A673 (cell line): ENCODE data around the gene GAB1. TPM values are rescaled to one million over a fixed set of nuclear protein-coding genes. Genes with fewer than 3 reads are reported as not detected.

Experiments used
- BruUV-seq: library from RNA; stranded (reverse); fragments of 400-500 nt; replicated peaks from 2 replicates; lab custom pipeline; 2021; lab: Mats Ljungman, UMichigan
- CTCF ChIA-PET: fragments of 300-600 bp; sonication (Branson Sonifier 250); formaldehyde crosslinking; loops from one replicate; lab custom pipeline; 2022; ENCODE audit warnings: antibody characterized with exemption; lab: Charles Lee
- POLR2A ChIA-PET: fragments of 300-600 bp; sonication (Branson Sonifier 250); formaldehyde crosslinking; loops from one replicate; lab custom pipeline; 2022; ENCODE audit warnings: antibody characterized with exemption; ENCODE audit not compliant: low non-redundant PET; lab: Charles Lee
- DNase-seq: peaks from one replicate; pipeline ENCODE4 v3.0.0-alpha.2; 2015; ENCODE audit warnings: low spot score
- H3K27ac ChIP-seq: fragments of 200-600 bp; sonication (generic); 2 replicates; pipeline ENCODE4 v1.5.1; 2016; ENCODE audit warnings: mixed run types, low read depth, mild to moderate bottlenecking, mixed read lengths, antibody characterized with exemption, low read length; ENCODE audit not compliant: poor library complexity, severe bottlenecking
- H3K27me3 ChIP-seq: fragments of 200-600 bp; sonication (generic); replicated peaks from 2 replicates; pipeline ENCODE4 v1.6.1; 2017; ENCODE audit warnings: mixed run types, low read depth, mild to moderate bottlenecking, mixed read lengths, antibody characterized with exemption, low read length; ENCODE audit not compliant: insufficient read depth, poor library complexity
- H3K36me3 ChIP-seq: fragments of 200-600 bp; sonication (generic); 2 replicates; pipeline ENCODE4 v1.6.1; 2016; ENCODE audit warnings: mixed run types, mild to moderate bottlenecking, mixed read lengths, antibody characterized with exemption, low read length; ENCODE audit not compliant: insufficient read depth, poor library complexity, severe bottlenecking
- H3K4me1 ChIP-seq: fragments of 200-600 bp; sonication (generic); 2 replicates; pipeline ENCODE4 v1.6.1; 2017; ENCODE audit warnings: mixed run types, mild to moderate bottlenecking, mixed read lengths, antibody characterized with exemption, low read length; ENCODE audit not compliant: insufficient read depth, poor library complexity, severe bottlenecking
- H3K4me3 ChIP-seq: fragments of 200-600 bp; sonication (generic); 2 replicates; pipeline ENCODE4 v1.5.1; 2016; ENCODE audit warnings: low read depth, mixed run types, mild to moderate bottlenecking, mixed read lengths, low read length; ENCODE audit not compliant: poor library complexity, severe bottlenecking
- H3K9me3 ChIP-seq: fragments of 200-600 bp; sonication (generic); 2 replicates; pipeline ENCODE4 v1.6.1; 2016; ENCODE audit warnings: mixed run types, low read depth, mild to moderate bottlenecking, mixed read lengths, antibody characterized with exemption, low read length; ENCODE audit not compliant: poor library complexity, severe bottlenecking
- EZH2 ChIP-seq: fragments of 200-600 bp; sonication (generic); IDR thresholded peaks from 2 replicates; pipeline ENCODE4 v1.6.1; 2017; ENCODE audit warnings: borderline replicate concordance, low read depth, mild to moderate bottlenecking, mixed read lengths, antibody characterized with exemption, low read length; ENCODE audit not compliant: poor library complexity, severe bottlenecking
- intact Hi-C: fragments of 100-400 bp; cut with micrococcal nuclease; formaldehyde crosslinking; loops from one replicate; pipeline ENCODE4 v1.10.0; 2022; ENCODE audit not compliant: unreplicated experiment
- total RNA-seq: library from RNA; stranded (reverse); gene quantifications from 2 replicates; pipeline ENCODE4 v1.2.3, GENCODE V29; 2021
- TF ChIP-seq, protein P1 (sequence below): fragments of 300-800, 200-600 bp; sonication (generic); conservative IDR thresholded peaks from 2 replicates; pipeline ENCODE4 v1.5.1; 2017; ENCODE audit warnings: low read depth, mild to moderate bottlenecking, antibody characterized with exemption, low read length, moderate library complexity, mixed read lengths

GAB1 gene
- total RNA-seq, 1 experiment from 2014 or later = 27.6 TPM

DNA sequence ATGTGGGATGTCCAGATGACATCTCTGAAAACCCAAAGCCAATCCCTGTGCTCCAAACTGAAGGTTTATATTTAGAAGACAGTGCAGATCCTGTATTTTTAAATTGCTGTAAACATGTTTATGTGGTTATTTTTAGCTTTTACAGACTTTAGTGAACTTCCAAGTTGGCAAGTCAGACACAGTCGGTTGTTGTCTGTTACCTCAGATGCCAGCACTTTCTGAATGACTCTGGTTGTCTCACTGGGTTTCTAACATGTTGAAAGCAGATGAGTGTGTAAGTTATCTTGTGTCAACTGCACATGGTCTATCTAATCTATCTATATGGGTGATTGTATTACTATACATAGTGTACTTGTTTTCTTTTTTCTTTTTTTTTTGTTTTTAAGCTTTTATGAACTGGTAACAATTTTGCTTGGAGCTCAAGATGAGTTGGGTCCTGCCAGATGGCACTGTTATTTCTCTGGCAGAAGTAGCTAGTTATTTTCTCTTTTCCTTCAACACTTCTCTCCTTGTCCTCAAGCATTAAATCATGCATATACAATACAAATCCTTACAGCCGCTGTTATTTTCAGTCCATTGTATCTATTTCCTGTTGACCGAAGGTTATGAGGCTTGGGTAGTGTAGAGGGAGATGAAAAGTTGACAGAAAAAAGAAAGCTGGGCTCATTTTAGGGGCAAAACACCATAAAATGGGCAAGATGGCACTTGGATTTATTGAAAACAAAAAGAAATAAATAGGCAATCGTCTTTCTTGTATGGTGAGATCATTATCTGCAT, 66.3 kb downstream of the GAB1 start:
- CTCF ChIA-PET = interaction anchor here (0.5 kb wide), 1 partner anchor 110 kb away, joined by 12 read pairs; no protein-coding TSS in a partner anchor

DNA sequence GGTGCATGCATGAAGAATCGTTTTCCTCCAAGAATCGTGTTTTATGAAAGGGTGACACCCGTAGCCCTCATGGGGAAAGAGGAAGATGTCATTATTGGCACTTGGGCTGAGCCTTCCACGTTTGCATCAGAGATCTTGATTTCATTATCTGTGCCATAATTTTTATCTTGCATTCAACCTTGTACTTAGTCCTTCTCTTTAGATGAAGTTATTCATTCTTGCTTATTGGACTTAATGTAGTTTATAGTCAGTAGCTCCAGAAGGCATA, 66.8 kb downstream of the GAB1 start:
- ChIA-PET POLR2A (interaction anchor here (0.6 to 0.7 kb wide), 2 partner anchors 29 to 418 kb away, joined by 4 to 7 read pairs; no protein-coding TSS in a partner anchor), CTCF (no interaction called here)
- Histone ChIP-seq H3K27me3 (no peaks in the 10 kb centered on the region), H3K4me3 (peak overlapping the region; percentile 28), H3K36me3 (no peaks in the 10 kb centered on the region), H3K27ac (peak overlapping the region; percentile 71), H3K9me3 (no peaks in the 10 kb centered on the region), H3K4me1 (peaks cover 66% of the 10 kb centered on the region)
- no TSS peak for BruUV-seq
- DNase-seq = no peak
- intact Hi-C loops = loop anchor here (2.0 kb wide), 1 partner anchor 67 kb away; the partner anchor contains the start of gene GAB1
- TF ChIP-seq, protein P1, sequence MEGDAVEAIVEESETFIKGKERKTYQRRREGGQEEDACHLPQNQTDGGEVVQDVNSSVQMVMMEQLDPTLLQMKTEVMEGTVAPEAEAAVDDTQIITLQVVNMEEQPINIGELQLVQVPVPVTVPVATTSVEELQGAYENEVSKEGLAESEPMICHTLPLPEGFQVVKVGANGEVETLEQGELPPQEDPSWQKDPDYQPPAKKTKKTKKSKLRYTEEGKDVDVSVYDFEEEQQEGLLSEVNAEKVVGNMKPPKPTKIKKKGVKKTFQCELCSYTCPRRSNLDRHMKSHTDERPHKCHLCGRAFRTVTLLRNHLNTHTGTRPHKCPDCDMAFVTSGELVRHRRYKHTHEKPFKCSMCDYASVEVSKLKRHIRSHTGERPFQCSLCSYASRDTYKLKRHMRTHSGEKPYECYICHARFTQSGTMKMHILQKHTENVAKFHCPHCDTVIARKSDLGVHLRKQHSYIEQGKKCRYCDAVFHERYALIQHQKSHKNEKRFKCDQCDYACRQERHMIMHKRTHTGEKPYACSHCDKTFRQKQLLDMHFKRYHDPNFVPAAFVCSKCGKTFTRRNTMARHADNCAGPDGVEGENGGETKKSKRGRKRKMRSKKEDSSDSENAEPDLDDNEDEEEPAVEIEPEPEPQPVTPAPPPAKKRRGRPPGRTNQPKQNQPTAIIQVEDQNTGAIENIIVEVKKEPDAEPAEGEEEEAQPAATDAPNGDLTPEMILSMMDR = no peak
- no peak for TF ChIP-seq EZH2

More for the DNA sequence above, 66.3 kb downstream of the GAB1 start:
- Histone ChIP-seq H3K9me3 (no peaks in the 10 kb centered on the region), H3K27ac (peak overlapping the region; percentile 71), H3K4me3 (peak overlapping the region; percentile 28), H3K27me3 (no peaks in the 10 kb centered on the region), H3K36me3 (no peaks in the 10 kb centered on the region), H3K4me1 (peaks cover 66% of the 10 kb centered on the region)
- POLR2A ChIA-PET = interaction anchor here (0.6 kb wide), 1 partner anchor 418 kb away, joined by 7 read pairs; no protein-coding TSS in a partner anchor
- DNase-seq = peak; percentile 71
- intact Hi-C loops = loop anchor here (2.0 kb wide), 1 partner anchor 66 kb away; the partner anchor contains the start of gene GAB1
- no peak for TF ChIP-seq EZH2
- TF ChIP-seq, protein P1 = no peak
- no TSS peak for BruUV-seq

DNA sequence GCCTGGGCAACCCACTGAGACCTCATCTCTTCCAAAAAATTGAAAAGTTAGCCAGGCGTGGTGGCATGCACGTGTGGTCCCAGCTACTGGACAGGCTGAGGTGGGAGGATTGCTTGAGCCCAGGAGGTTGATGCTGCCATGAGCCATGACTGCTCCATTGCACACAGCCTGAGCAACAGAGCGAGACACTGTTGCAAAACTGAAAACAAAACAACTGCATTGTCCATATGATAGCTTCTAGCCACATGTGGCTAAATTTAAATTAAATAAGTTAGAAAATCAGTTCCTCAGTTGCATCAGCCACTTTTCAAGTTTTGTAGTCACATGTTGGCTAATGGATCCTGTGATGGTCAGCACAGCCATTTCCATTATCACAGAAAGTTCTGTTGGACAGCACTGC, 67.9 kb downstream of the GAB1 start:
- Histone ChIP-seq H3K4me1 (peaks cover 61% of the 10 kb centered on the region), H3K27me3 (no peaks in the 10 kb centered on the region), H3K4me3 (no peak overlapping the region), H3K9me3 (no peaks in the 10 kb centered on the region), H3K27ac (peak overlapping the region; percentile 71), H3K36me3 (no peaks in the 10 kb centered on the region)
- CTCF ChIA-PET = no interaction called here
- no TSS peak for BruUV-seq
- no peak for DNase-seq
- no peak for TF ChIP-seq EZH2
- TF ChIP-seq, protein P1 = no peak
- intact Hi-C loops = no loop called here
- POLR2A ChIA-PET = no interaction called here
